K562 (cell line): ENCODE data around the gene KLHDC10. TPM values are rescaled to one million over a fixed set of nuclear protein-coding genes. Genes with fewer than 3 reads are reported as not detected.

Experiments
- ATAC-seq: fragments of 200-7000 bp; cut with Tn5 transposase; 3 replicates; pipeline ENCODE4 v1.9.1; 2020; ENCODE audit warnings: moderate library complexity
- BruUV-seq: library from RNA; stranded (reverse); fragments of 400-500 nt; replicated peaks from 2 replicates; lab custom pipeline; 2021; lab: Mats Ljungman, UMichigan
- CTCF ChIA-PET: fragments of 300-600 bp; formaldehyde crosslinking; extraction: SDS; loops from one replicate; lab custom pipeline; 2021; ENCODE audit warnings: low intra/inter-chr PET ratio; lab: Yijun Ruan, JAX
- POLR2A ChIA-PET: fragments of 300-600, 350-650 bp; sonication (Branson Sonifier 250); formaldehyde crosslinking; extraction: SDS; loops from one replicate; lab custom pipeline; 2021; ENCODE audit warnings: antibody characterized with exemption, inconsistent platforms; lab: Yijun Ruan, JAX
- DNase-seq, 4 experiments: peaks; one replicate each; pipeline versions ENCODE4 v3.0.0 to v3.0.0-alpha.2; 2011 to 2018; ENCODE audit warnings: low spot score in 3 of 4, mixed read lengths in 3 of 4; ENCODE audit errors: extremely low read depth in 1 of 4
- FAIRE-seq: peaks from 2 replicates; lab custom pipeline; 2011; peaks lifted over from hg19 to GRCh38; lab: Jason Lieb, UNC
- H2AFZ ChIP-seq: 2 replicates; pipeline ENCODE4 v1.6.0; 2011; ENCODE audit warnings: low read depth, low read length, control low read depth, inconsistent platforms
- H3K27ac ChIP-seq: fragments of 200-600 bp; 3 replicates; pipeline ENCODE4 v1.8.0; 2011; ENCODE audit warnings: low read depth, mild to moderate bottlenecking, control low read depth, inconsistent platforms, low read length, moderate library complexity, mixed read lengths; ENCODE audit errors: extremely low read depth
- H3K27me3 ChIP-seq, 2 experiments: fragments of 300-600 bp in 1 of 2; 2 replicates in 1 of 2; 3 replicates in 1 of 2; pipeline versions ENCODE4 v1.6.0 to v1.8.0; 2011; ENCODE audit warnings: inconsistent platforms in 2 of 2, low read length in 2 of 2, mild to moderate bottlenecking in 1 of 2, mixed read lengths in 1 of 2, moderate library complexity in 1 of 2; ENCODE audit not compliant: control insufficient read depth in 2 of 2, insufficient read depth in 2 of 2
- H3K36me3 ChIP-seq: fragments of 300-600 bp; 3 replicates; pipeline ENCODE4 v1.8.0; 2011; ENCODE audit warnings: mild to moderate bottlenecking, low read length, inconsistent platforms; ENCODE audit not compliant: control insufficient read depth, insufficient read depth
- H3K4me1 ChIP-seq, 2 experiments: fragments of 200-600 bp in 1 of 2; replicated peaks in 1 of 2; 2 replicates in 1 of 2; 3 replicates in 1 of 2; pipeline versions ENCODE4 v1.5.1 to v1.8.0; 2011; ENCODE audit warnings: inconsistent platforms in 2 of 2, low read length in 2 of 2, mild to moderate bottlenecking in 1 of 2, mixed read lengths in 1 of 2, moderate library complexity in 1 of 2; ENCODE audit not compliant: control insufficient read depth in 2 of 2, insufficient read depth in 2 of 2
- H3K4me2 ChIP-seq: 2 replicates; pipeline ENCODE4 v1.6.1; 2011; ENCODE audit warnings: low read length, control low read depth, inconsistent platforms, mixed read lengths; ENCODE audit not compliant: insufficient read depth
- H3K4me3 ChIP-seq: fragments of 200-600 bp; sonication (generic), shearing (Covaris generic); 2 replicates; pipeline ENCODE4 v1.5.1; 2016; ENCODE audit warnings: control low read depth, inconsistent platforms
- H3K79me2 ChIP-seq: fragments of 200-600 bp; 3 replicates; pipeline ENCODE4 v1.8.0; 2011; ENCODE audit warnings: low read length, inconsistent platforms; ENCODE audit not compliant: control insufficient read depth, insufficient read depth
- H3K9ac ChIP-seq, 2 experiments: 2 replicates each; pipeline versions ENCODE4 v1.6.0 to v1.6.1; 2011; ENCODE audit warnings: low read depth in 2 of 2, low read length in 2 of 2, control low read depth in 1 of 2, inconsistent platforms in 1 of 2, mild to moderate bottlenecking in 1 of 2, mixed read lengths in 1 of 2; ENCODE audit not compliant: insufficient read depth in 1 of 2
- H3K9me1 ChIP-seq: one replicate; pipeline ENCODE4 v1.6.0; 2011; ENCODE audit warnings: inconsistent platforms, mild to moderate bottlenecking, low read length, moderate library complexity; ENCODE audit not compliant: control insufficient read depth, insufficient read depth
- H3K9me3 ChIP-seq: replicated peaks from 2 replicates; pipeline ENCODE4 v1.5.1; 2011; ENCODE audit warnings: low read depth, low read length, inconsistent platforms; ENCODE audit not compliant: control insufficient read depth, insufficient read depth
- H4K20me1 ChIP-seq: replicated peaks from 2 replicates; pipeline ENCODE4 v1.6.1; 2011; ENCODE audit warnings: low read length, inconsistent platforms, mixed read lengths; ENCODE audit not compliant: control insufficient read depth, insufficient read depth
- ADNP ChIP-seq: fragments of 200-800 bp; sonication (Bioruptor generic); IDR thresholded peaks from 2 replicates; pipeline ENCODE4 v1.6.1; 2016; ENCODE audit warnings: missing genetic modification characterization, missing compliant biosample characterization
- ATF1 ChIP-seq, 2 experiments: fragments of 450-650 bp in 1 of 2; IDR thresholded peaks; 2 replicates each; pipeline ENCODE4 v1.6.1; 2016; ENCODE audit warnings: missing compliant biosample characterization in 1 of 2, missing genetic modification characterization in 1 of 2
- BCOR ChIP-seq: fragments of 450-650 bp; IDR thresholded peaks from 2 replicates; pipeline ENCODE4 v1.6.1; 2016
- BHLHE40 ChIP-seq: IDR thresholded peaks from 2 replicates; pipeline ENCODE4 v1.6.1; 2011; ENCODE audit warnings: low read length, improper control_type of control experiment
- CTCFL ChIP-seq: IDR thresholded peaks from 2 replicates; pipeline ENCODE4 v1.6.1; 2011; ENCODE audit warnings: borderline replicate concordance, low read depth, mild to moderate bottlenecking, moderate library complexity, low read length; ENCODE audit not compliant: insufficient read depth, poor library complexity, severe bottlenecking
- DDX20 ChIP-seq: fragments of 450-650 bp; IDR thresholded peaks from 2 replicates; pipeline ENCODE4 v1.6.1; 2016; ENCODE audit warnings: missing genetic modification characterization, low read depth, mild to moderate bottlenecking, missing compliant biosample characterization, moderate library complexity
- HDAC6 ChIP-seq: IDR thresholded peaks from 2 replicates; pipeline ENCODE4 v1.6.1; 2012; ENCODE audit warnings: low read depth, mild to moderate bottlenecking, control low read depth, inconsistent platforms, low read length, moderate library complexity
- KDM2B ChIP-seq: fragments of 250-450 bp; sonication (Bioruptor Pico); IDR thresholded peaks from 2 replicates; pipeline ENCODE4 v1.8.0; 2021; ENCODE audit warnings: mild to moderate bottlenecking, moderate library complexity
- NCOA4 ChIP-seq: fragments of 450-650 bp; IDR thresholded peaks from 2 replicates; pipeline ENCODE4 v1.6.1; 2018; ENCODE audit warnings: mild to moderate bottlenecking; ENCODE audit not compliant: partially characterized antibody
- NCOR1 ChIP-seq: fragments of 450-650 bp; IDR thresholded peaks from 2 replicates; pipeline ENCODE4 v1.6.1; 2016; ENCODE audit warnings: mild to moderate bottlenecking, moderate library complexity
- NFE2 ChIP-seq: IDR thresholded peaks from 2 replicates; pipeline ENCODE4 v1.6.1; 2014; ENCODE audit warnings: antibody characterized with exemption, low read depth
- PHF21A ChIP-seq: fragments of 450-650 bp; IDR thresholded peaks from 2 replicates; pipeline ENCODE4 v1.6.1; 2017; ENCODE audit warnings: low read depth, borderline replicate concordance
- PML ChIP-seq: IDR thresholded peaks from 2 replicates; pipeline ENCODE4 v1.6.1; 2012; ENCODE audit warnings: low read length, inconsistent platforms
- POLR3A ChIP-seq: IDR thresholded peaks from 2 replicates; pipeline ENCODE4 v1.6.1; 2011; ENCODE audit warnings: borderline replicate concordance, mild to moderate bottlenecking, moderate library complexity; ENCODE audit not compliant: insufficient read length, insufficient read depth; ENCODE audit errors: extremely low read depth
- RB1 ChIP-seq: fragments of 450-650 bp; IDR thresholded peaks from 2 replicates; pipeline ENCODE4 v1.6.1; 2017; ENCODE audit warnings: low read depth, mild to moderate bottlenecking
- RNF2 ChIP-seq: sonication (generic); IDR thresholded peaks from 2 replicates; pipeline ENCODE4 v1.6.1; 2016
- TSC22D4 ChIP-seq: fragments of 450-650 bp; IDR thresholded peaks from 2 replicates; pipeline ENCODE4 v1.6.1; 2016; ENCODE audit warnings: missing genetic modification characterization, missing biosample characterization, control low read depth
- XRCC4 ChIP-seq: IDR thresholded peaks from one replicate; pipeline ENCODE4 v1.6.1; 2011; ENCODE audit not compliant: insufficient read depth, insufficient read length; ENCODE audit errors: extremely low read depth
- ZKSCAN3 ChIP-seq: fragments of 250-450 bp; sonication (Bioruptor Pico); IDR thresholded peaks from 2 replicates; pipeline ENCODE4 v1.4.0; 2020
- ZNF436 ChIP-seq: fragments of 250-450, 450-650 bp; sonication (Bioruptor Pico); formaldehyde crosslinking; IDR thresholded peaks from 2 replicates; pipeline ENCODE4 v1.7.0; 2020; ENCODE audit warnings: mild to moderate bottlenecking
- ZNF561 ChIP-seq: fragments of 450-650 bp; formaldehyde crosslinking; conservative IDR thresholded peaks from 2 replicates; pipeline ENCODE4 v1.4.0; 2020; ENCODE audit warnings: mild to moderate bottlenecking, moderate library complexity
- ZNF740 ChIP-seq, 3 experiments: fragments of 200-800 bp in 1 of 3; sonication (Bioruptor generic) in 1 of 3; sonication (generic) in 1 of 3; formaldehyde crosslinking in 1 of 3; IDR thresholded peaks; 2 replicates each; pipeline versions ENCODE4 v1.6.1 to v1.8.0; 2016 to 2022; ENCODE audit warnings: mild to moderate bottlenecking in 2 of 3, missing compliant biosample characterization in 2 of 3, missing genetic modification characterization in 2 of 3, missing genetic modification reagents in 1 of 3
- WGBS: fragments of 100-300 bp; shearing (Covaris generic); methylation state at CpG from one replicate; pipeline ENCODE4 v1.1.6; 2016; ENCODE audit warnings: low coverage, mixed read lengths; ENCODE audit not compliant: insufficient coverage; ENCODE audit errors: missing lambda C conversion rate; 5-methylcytosine and 5-hydroxymethylcytosine counted together
- in situ Hi-C: fragments of 300-500 bp; cut with MboI; formaldehyde crosslinking; loops from 4 replicates; pipeline ENCODE4 v1.15.0; 2018; ENCODE audit warnings: inconsistent platforms, mixed read lengths
- intact Hi-C: fragments of 100-400 bp; cut with micrococcal nuclease; formaldehyde crosslinking; loops from 2 replicates; pipeline ENCODE4 v1.14.2; 2022
- polyA plus RNA-seq, 8 experiments: library from polyadenylated mRNA; depleted of rRNA in 4 of 8; stranded (reverse) in 5 of 8; unstranded in 3 of 8; fragments of >200 nt; fragmentation: Nextera tagmentation in 2 of 8; fragmentation: Illumina TruSeq in 1 of 8; extraction: Ambion mirVana in 2 of 8; extraction: Trizol in 1 of 8; gene quantifications; 2 replicates each; pipeline versions ENCODE4 v1.2.1 to v1.2.3, GENCODE V29; 2011 to 2014; ENCODE audit warnings: inconsistent platforms in 1 of 8, missing spikeins in 1 of 8
- total RNA-seq, 7 experiments: library from RNA; depleted of rRNA in 6 of 7; stranded (reverse); fragments of >200 nt in 6 of 7; fragmentation: Illumina TruSeq in 2 of 7; extraction: Trizol in 2 of 7; gene quantifications; 2 replicates each; pipeline versions ENCODE4 v1.2.1 to v1.2.3, GENCODE V29; 2011 to 2021; ENCODE audit warnings: low replicate concordance in 1 of 7

KLHDC10 gene
- total and polyA plus RNA-seq, 9 of the 15 experiments (the other 6 are each of a cell fraction or from before 2014, with no cell fraction given) = 9.8 to 80.5 (median 31.4) TPM

- no TSS peak for BruUV-seq
- POLR2A ChIA-PET = interaction anchor here (1.3 to 2.7 kb wide), 2 partner anchors 44 to 62 kb away, joined by 4 to 10 read pairs; partner anchors contain the start of gene TMEM209
- FAIRE-seq (no peak), DNase-seq (no peak), ATAC-seq (no peak)
- WGBS = 76% methylated on average over 5 of the region's 5 CpGs
- no peaks in the 10 kb centered on the region for H4K20me1 ChIP-seq
- CTCF ChIA-PET = no interaction called here
- no peak overlapping the region for H3K4me2 ChIP-seq
- peaks cover 17% of the 10 kb centered on the region; the same call in 1 of the 3 replicates for H3K36me3 ChIP-seq
- H3K4me3 ChIP-seq = no peak overlapping the region
- no peaks in the 10 kb centered on the region for H3K79me2 ChIP-seq
- no peaks in the 10 kb centered on the region for H3K9me1 ChIP-seq
- peak overlapping the region in 1 of 2 experiments; percentile 81; a peak in 1 of 4 replicates for H3K9ac ChIP-seq
- H3K9me3 ChIP-seq = no peaks in the 10 kb centered on the region
- H3K27me3 ChIP-seq = no peaks in the 10 kb centered on the region
- peaks cover 32 to 61% of the 10 kb centered on the region in 2 experiments for H3K4me1 ChIP-seq
- intact Hi-C loops (no loop called here), in situ Hi-C loops (no loop called here)
- H2AFZ ChIP-seq = no peak overlapping the region
- H3K27ac ChIP-seq = peak overlapping the region; percentile 66; the same call in 2 of the 3 replicates
- TF ChIP-seq KDM2B (CRISPR knock-in tag) (no peak), ATF1 (CRISPR knock-in tag; IDR thresholded peaks at IDR 0.05) (no peak), ATF1 (tag; IDR thresholded peaks at IDR 0.05) (no peak), ZNF436 (CRISPR knock-in tag) (no peak), RB1 (no peak), BCOR (peak; percentile 65), PML (no peak), ZKSCAN3 (CRISPR knock-in tag) (no peak), NCOA4 (no peak), PHF21A (no peak), POLR3A (no peak), NFE2 (no peak), XRCC4 (no peak), RNF2 (no peak), BHLHE40 (no peak), ZNF561 (CRISPR knock-in tag) (no peak), ADNP (tag) (peak; percentile 46; the same call in 1 of the 2 replicates), NCOR1 (no peak), TSC22D4 (no peak), ZNF740 (CRISPR knock-in tag; IDR thresholded peaks at IDR 0.05) (peak; percentile 35; the same call in 1 of the 2 replicates), ZNF740 (tag; IDR thresholded peaks at IDR 0.05) (no peak), CTCFL (no peak), HDAC6 (no peak), DDX20 (tag) (no peak)
Observed at GRCh38 chr7:130143334-130143732, 73.0 kb downstream of the KLHDC10 start.
